Fibroblast of skin of back (primary cell): ENCODE results near the gene MDC1.
A peak's percentile ranks its signal among the peaks of the same experiment; 100 is the strongest.

Experiments
- DNase-seq: peaks from one replicate; pipeline ENCODE4 v3.0.0-alpha.2; 2013

Gene MDC1

GRCh38 chr6:30747300-30747687, 30.2 kb upstream of the MDC1 start:
- peak; percentile 72 for DNase-seq

GRCh38 chr6:30744054-30744805, 27.1 kb upstream of the MDC1 start, which contains the start of gene IER3:
IER3 (minus strand) TSS chr6:30744547; CDS start chr6:30744518, 29 bp downstream.
- DNase-seq = peak; percentile 96

- no peak for DNase-seq
Observed at GRCh38 chr6:30743099-30744053, 26.3 kb upstream of the MDC1 start.

GRCh38 chr6:30742316-30743098, 25.4 kb upstream of the MDC1 start, which contains the start of gene FLOT1:
FLOT1 (minus strand) TSS chr6:30742687; CDS start chr6:30742189, 498 bp downstream.
- DNase-seq = peak; percentile 96

- DNase-seq = no peak
Observed at GRCh38 chr6:30741789-30742315, 24.8 kb upstream of the MDC1 start.

- peak; percentile 67 for DNase-seq
Observed at GRCh38 chr6:30741063-30741779, 24.1 kb upstream of the MDC1 start.

GRCh38 chr6:30740540-30740870, 23.4 kb upstream of the MDC1 start:
- DNase-seq = no peak

- no peak for DNase-seq
Observed at GRCh38 chr6:30738532-30738931, 21.5 kb upstream of the MDC1 start.

GRCh38 chr6:30735668-30736314, 18.7 kb upstream of the MDC1 start:
- DNase-seq = no peak

GRCh38 chr6:30732237-30732943, 15.3 kb upstream of the MDC1 start:
- no peak for DNase-seq

- peak; percentile 46 for DNase-seq
Observed at GRCh38 chr6:30730601-30731435, 13.7 kb upstream of the MDC1 start.

GRCh38 chr6:30727920-30728553, 11.0 kb upstream of the MDC1 start:
- DNase-seq = peak; percentile 58

GRCh38 chr6:30726506-30727413, 9.7 kb upstream of the MDC1 start:
- DNase-seq = peak; percentile 52

GRCh38 chr6:30725713-30726505, 8.8 kb upstream of the MDC1 start:
- peak; percentile 89 for DNase-seq

- peak; percentile 35 for DNase-seq
Observed at GRCh38 chr6:30724906-30725667, 8.0 kb upstream of the MDC1 start.
